AG10803 (cell line): ENCODE data around the gene S100A13.

ENCODE experiments used
- DNase-seq: peaks from one replicate; pipeline ENCODE4 v3.0.0; 2010; ENCODE audit warnings: low read depth
- H3K4me3 ChIP-seq: 2 replicates; pipeline ENCODE4 v1.5.1; 2011; ENCODE audit warnings: mild to moderate bottlenecking, low read length, control low read depth
- CTCF ChIP-seq: conservative IDR thresholded peaks from 2 replicates; pipeline ENCODE4 v1.5.1; 2011; ENCODE audit warnings: mild to moderate bottlenecking, low read length, control low read depth, inconsistent platforms

S100A13 gene

GRCh38 chr1:153569465-153569864 lies 57.8 kb downstream of the S100A13 start:
- no peak for DNase-seq
- no peak for TF ChIP-seq CTCF
- no peak overlapping the region for H3K4me3 ChIP-seq
